Measurements from ENCODE around the gene ABHD16B. TPM values are rescaled to one million over a fixed set of nuclear protein-coding genes. Genes with fewer than 3 reads are reported as not detected.

Gene ABHD16B
- total and polyA plus RNA-seq, 2 of the 13 experiments (the other 11 are each of a cell fraction or from before 2014, with no cell fraction given) = not detected

GRCh38 chr20:63848003-63848911 is 13.0 kb upstream of the ABHD16B start (continued):
- no peak for TF ChIP-seq ZNF10 (CRISPR knock-in tag; IDR thresholded peaks at IDR 0.05; ENCODE audit: borderline replicate concordance, low read depth)
- TF ChIP-seq ZNF841 (CRISPR knock-in tag; IDR thresholded peaks at IDR 0.05; ENCODE audit: borderline replicate concordance) = no peak
- no peak for TF ChIP-seq NFYB (CRISPR knock-in tag; IDR thresholded peaks at IDR 0.05)
- TF ChIP-seq ZNF781 (CRISPR knock-in tag; IDR thresholded peaks at IDR 0.05; ENCODE audit: borderline replicate concordance, not compliant biosample characterization) = no peak

- BruUV-seq (replicated peaks) = no TSS peak
- Histone ChIP-seq H3K36me3 (replicated peaks in 1 of 2; ENCODE audit: control insufficient read depth in 1 of 2, insufficient read depth in 2 of 2, low read length in 2 of 2) (no peaks in the 10 kb centered on the region), H3K4me1 (ENCODE audit: insufficient read depth, low read length) (peaks cover 52% of the 10 kb centered on the region), H3K27ac (ENCODE audit: extremely low read length, insufficient read depth, low read length) (no peak overlapping the region), H4K20me1 (ENCODE audit: insufficient read depth, low read length) (no peaks in the 10 kb centered on the region), H3K27me3 (ENCODE audit: control insufficient read depth in 1 of 2, insufficient read depth in 2 of 2, low read length in 2 of 2) (peaks cover 2 to 12% of the 10 kb centered on the region in 2 experiments; a peak in 4 of 5 replicates), H3K79me2 (ENCODE audit: insufficient read depth, low read length) (no peaks in the 10 kb centered on the region), H3K9ac (ENCODE audit: insufficient read depth, low read depth, low read length) (no peak overlapping the region), H3K9me3 (ENCODE audit: low read length) (no peaks in the 10 kb centered on the region), H3K4me3 (replicated peaks in 1 of 3; ENCODE audit: insufficient read depth in 1 of 3, low read depth in 2 of 3, low read length in 3 of 3) (no peak overlapping the region), H2AFZ (ENCODE audit: low read length) (no peak overlapping the region), H3K4me2 (ENCODE audit: low read depth, low read length) (no peak overlapping the region)
- WGBS (ENCODE audit: low lambda C conversion rate) = 58% methylated on average over 25 of the region's 27 CpGs
- no peak for TF ChIP-seq ZNF451 (CRISPR knock-in tag; IDR thresholded peaks at IDR 0.05)
- TF ChIP-seq PBX2 (CRISPR knock-in tag; IDR thresholded peaks at IDR 0.05) = no peak
- TF ChIP-seq MYC (CRISPR knock-in tag; IDR thresholded peaks at IDR 0.05; ENCODE audit: borderline replicate concordance) = 0 out of 2 replicates have a peak, but pooled peaks have one; percentile 18
- 0 out of 2 replicates have a peak, but pooled peaks have one; percentile 51 for TF ChIP-seq HNRNPL (IDR thresholded peaks at IDR 0.05; ENCODE audit: low read depth, low read length)
- no peak for TF ChIP-seq BHLHE40 (IDR thresholded peaks at IDR 0.05; ENCODE audit: low read length)
- TF ChIP-seq ZKSCAN8 (CRISPR knock-in tag; IDR thresholded peaks at IDR 0.05; ENCODE audit: borderline replicate concordance) = no peak
- no peak for ATAC-seq
- POLR2A ChIA-PET = no interaction called here
- FAIRE-seq = no peak
- DNase-seq (ENCODE audit: low spot score) = no peak
- CTCF ChIA-PET (ENCODE audit: low intra/inter-chr PET ratio, low total read pairs) = interaction anchor here (0.6 kb wide), 1 partner anchor 16 kb away, joined by 3 read pairs; no protein-coding TSS in a partner anchor
- in situ Hi-C loops (cut with HindIII; ENCODE audit: extremely low pct_ligation_motif_present, low pct_unique_long_range_greater_than_20kb) (no loop called here), intact Hi-C loops (cut with micrococcal nuclease; ENCODE audit: unreplicated experiment) (no loop called here)
These were observed 10.4 kb upstream of the ABHD16B start for GRCh38 chr20:63850689-63851547.

All from HepG2 (cell line).